Stimulated activated CD4-positive, alpha-beta T cell treated with anti-CD3 and anti-CD28 coated beads, TNF-alpha, amount 100 ng/mL, for 1 hour (primary cell): ENCODE results near the gene GPR65.
"Not testable (repeated sequence)": the region's sequence is repeated elsewhere in the genome, so short reads cannot be mapped to it uniquely, and the experiment has no call there.

Experiments used
- DNase-seq, 3 donors: peaks; one replicate each; pipeline ENCODE4 v3.0.0-alpha.2; 2020; ENCODE audit warnings: low read depth in 3 of 3, low spot score in 1 of 3

The GPR65 gene

DNA sequence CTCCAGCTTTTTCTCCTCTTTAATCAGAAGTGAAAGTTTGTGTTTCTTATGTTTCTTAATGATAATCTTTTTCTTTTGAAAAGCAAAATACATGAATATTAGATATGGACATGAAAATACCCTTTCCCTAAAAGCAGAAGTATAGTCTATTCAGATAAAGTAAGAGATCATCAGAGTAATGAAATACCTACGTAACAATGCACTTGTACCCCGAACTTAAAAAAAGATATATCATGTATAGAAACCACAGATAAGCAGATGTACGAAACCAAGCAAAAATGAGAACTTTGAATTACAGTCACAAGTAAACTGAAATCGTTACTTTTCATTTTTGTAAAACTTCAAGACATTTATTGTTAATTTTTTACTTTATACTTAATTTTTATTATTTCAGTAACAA is 1.5 kb upstream of the GPR65 start:
- no peak for DNase-seq

GRCh38 chr14:88004506-88005036 is 364 bp upstream of the GPR65 start:
- no peak for DNase-seq

DNA sequence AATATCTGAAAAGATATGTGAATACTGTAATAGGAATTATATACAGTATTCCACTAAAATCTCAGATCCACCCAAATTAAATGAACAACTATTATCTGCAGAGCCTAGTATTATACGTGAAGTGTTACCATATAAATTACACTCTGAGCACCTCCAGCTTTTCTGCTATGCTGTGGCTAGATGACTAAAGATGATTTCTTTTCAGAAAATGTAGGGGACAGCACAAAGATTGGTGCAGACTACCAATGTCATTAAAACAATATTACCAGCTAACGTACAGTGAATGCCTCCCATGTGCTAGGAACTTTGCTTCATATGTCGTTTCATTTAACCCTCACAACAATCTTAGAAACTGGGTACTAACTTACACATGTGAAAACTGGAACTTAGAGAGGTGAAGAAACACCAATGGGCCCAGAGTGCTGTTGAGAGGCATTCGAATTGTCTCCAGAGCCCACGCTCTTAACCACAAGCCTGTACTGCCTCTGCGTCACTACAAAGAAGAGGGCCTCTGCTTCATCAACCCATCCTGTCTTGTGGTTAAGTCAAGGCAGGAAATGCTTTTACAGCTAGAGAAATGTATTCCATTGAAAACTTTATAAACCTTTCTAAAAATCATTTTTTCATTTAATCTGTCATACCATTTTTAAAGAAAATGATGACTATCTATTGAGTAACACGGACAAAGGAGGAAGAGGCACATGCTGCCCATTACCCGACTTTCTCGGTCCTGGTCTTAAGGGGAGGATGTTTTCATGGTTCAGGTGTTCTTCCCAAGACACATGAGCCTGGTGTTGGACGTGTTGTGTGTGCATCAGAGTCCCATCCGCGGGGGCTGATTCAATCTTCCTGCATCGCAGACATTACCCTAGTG is 1.3 kb downstream of the GPR65 start:
- DNase-seq, result peak; percentile 18 to 38 (median 28)

- no peak for DNase-seq
These were observed 2.7 kb downstream of the GPR65 start for GRCh38 chr14:88007608-88008007.

DNA sequence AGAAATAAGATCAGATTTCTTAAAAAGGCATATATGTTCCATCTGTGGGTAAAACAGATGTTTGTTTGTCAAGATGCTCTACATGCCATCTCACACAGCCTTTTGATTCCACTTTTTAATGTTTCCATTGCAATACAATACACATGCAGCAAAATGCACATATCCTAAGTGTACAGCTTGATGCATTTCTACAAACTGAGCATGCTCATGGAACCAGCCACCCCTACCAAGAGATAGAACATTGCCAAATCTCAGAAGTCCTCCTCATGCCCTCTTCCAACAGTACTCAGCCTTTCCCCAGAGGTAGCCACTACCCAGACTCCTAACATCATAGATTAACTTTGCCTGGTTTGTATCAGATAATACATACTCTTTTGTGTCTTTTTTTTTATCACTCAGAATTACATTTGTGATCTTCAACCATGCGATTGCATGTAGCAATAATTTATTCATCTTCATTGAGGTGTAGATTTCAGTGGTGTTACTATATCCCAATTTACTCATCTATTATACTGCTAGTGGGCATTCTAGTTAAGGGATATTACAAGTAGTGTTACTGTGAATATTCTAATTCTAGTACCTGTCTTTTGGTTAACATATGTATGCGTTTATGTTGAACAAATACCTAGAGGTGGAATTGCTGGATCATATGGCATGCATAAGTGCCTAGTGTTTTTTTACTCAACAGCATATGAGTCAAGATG is 3.3 kb downstream of the GPR65 start:
- DNase-seq, result no peak

DNA sequence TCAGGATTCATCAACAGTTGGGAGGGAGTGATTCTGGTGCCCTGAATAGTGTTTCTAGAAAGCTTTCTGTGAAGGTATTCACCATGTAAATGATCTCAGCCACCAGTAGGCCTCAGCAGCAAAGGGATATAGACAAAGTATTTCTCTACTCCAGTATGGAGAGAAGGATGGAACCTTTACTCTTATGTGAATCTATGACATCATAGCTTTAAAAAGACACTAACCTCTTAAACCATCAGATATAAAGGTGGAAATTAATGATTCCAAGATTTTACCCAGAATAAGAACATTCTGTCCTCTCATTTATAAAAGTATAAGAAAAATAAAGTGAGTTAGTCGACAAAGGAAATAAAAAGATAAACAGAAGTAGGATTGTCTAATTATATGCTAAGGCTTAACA is 4.6 kb downstream of the GPR65 start:
- DNase-seq, result no peak

- DNase-seq, result no peak
These were observed 5.4 kb downstream of the GPR65 start for GRCh38 chr14:88010331-88010730.

- DNase-seq, result no peak
These were observed 7.6 kb downstream of the GPR65 start for GRCh38 chr14:88012495-88012894.

DNA sequence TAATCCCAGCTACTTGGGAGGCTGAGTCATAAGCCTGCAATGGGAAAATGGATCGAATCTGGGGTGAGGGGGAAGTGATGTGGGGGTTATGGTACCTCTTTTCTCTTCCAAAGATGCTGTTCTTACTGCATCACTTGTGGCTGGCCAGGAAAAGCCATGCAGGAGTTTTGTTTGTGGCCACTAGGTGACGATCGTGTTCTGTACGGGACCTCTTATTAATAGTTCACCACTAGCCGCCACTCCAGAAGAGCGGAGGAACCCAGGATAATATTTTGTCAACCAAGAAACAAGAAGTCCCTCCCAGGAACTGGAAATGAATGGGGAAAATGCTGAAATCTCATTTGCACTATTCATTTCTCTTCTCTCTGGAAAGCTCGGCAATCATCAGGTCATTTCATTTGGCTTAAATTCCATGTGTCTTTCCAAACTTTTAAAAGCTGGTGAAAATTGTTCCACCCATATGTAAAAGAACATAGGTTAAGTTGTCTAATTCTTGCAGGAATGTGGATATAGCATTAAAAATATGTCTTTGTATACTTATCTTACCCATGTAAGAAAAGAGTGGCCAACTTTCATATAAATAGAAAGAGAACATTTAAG is 8.9 kb downstream of the GPR65 start:
- no peak for DNase-seq

GRCh38 chr14:88016768-88017167 is 11.8 kb downstream of the GPR65 start:
- no peak for DNase-seq

DNA sequence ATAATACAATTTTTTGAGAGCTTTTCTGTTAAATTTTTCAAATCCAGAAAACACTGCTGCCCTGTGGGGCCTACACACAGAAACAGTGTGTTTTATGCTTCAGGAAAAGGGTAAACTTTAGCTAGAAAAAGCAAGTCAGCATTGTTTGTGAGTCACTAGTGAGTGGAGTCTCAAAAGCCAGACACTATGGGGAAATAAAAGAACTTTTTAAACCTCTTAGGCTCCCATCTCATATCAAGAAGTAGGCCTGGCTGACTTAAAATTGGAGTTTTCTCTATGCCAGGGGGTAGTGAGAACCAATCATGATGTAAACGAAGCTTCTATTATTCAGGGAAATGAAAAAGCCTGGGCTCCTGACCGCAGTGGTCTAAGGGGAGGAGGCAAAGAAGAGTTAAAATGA is 12.6 kb downstream of the GPR65 start:
- DNase-seq, result no peak

DNA sequence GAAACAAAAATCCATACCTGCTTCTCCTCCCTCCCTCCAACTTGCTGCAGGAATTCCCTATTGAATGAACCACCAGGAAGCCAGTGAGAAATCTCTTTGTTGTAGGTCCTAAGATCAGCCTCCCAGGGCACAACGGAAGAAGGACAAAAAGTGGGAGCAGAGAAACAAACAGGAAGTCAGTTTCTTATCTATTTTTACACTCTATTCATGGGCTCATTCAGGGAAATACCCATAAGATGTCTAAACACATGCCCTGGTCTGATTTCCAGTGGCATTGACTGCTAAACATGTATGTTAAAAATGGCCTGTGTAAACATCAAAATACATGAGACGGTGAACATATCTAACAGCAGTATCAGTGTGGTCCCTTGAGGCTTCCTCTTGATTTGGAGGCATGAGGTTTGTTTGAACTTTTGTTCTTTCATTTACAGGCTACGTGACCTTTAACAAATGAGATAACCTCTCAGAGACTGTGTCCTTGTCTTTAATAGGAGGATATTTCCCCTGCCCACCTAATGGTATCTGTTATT is 18.8 kb downstream of the GPR65 start:
- DNase-seq, result no peak

GRCh38 chr14:88024252-88025086 is 19.5 kb downstream of the GPR65 start:
- not testable (repeated sequence) for DNase-seq

- DNase-seq, result no peak
These were observed 20.4 kb downstream of the GPR65 start for GRCh38 chr14:88025313-88025712.

DNA sequence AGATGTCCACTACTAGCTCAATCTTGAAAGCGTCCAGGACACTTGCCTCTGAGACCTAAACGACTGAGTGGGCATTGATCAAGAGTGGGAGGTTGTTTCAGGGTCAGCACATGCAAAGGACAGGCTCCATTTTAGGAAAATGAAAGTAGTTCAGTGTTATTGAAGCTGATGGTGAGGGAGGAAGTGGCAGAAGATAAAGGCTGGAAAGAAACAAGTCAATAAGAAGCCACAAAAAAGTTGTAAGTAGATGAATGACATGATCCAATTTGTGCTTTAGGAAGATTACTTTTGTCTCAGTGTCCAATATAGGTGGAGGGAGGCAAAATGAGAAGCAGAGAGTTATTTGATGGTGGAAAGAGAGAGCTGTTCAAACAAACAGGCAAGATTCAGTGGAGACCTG is 22.0 kb downstream of the GPR65 start:
- no peak for DNase-seq

DNA sequence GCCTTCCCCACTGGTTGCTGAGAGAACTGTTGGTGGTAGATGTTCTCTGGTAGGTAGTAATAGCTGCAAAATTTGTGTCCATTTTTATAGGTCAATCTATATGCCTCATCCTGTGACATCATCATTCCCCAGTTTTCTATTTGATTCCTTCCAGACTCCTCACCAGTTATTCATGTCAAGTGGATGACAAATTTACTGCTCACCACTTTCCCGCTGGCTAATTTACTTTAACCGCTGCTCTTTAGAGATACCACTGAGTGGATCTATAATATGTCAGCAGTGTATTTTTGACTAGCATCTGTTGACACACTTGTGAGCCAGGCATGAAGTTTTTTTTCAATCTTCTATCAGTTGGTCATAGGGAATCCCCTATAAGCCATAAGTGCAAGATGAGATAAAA is 24.6 kb downstream of the GPR65 start:
- no peak for DNase-seq

- no peak for DNase-seq
These were observed 25.1 kb downstream of the GPR65 start for GRCh38 chr14:88030079-88030478.

GRCh38 chr14:88030892-88031291 is 26.0 kb downstream of the GPR65 start:
- no peak for DNase-seq

- no peak for DNase-seq
These were observed 27.4 kb downstream of the GPR65 start for GRCh38 chr14:88032373-88032772.

GRCh38 chr14:88034076-88034475 is 29.1 kb downstream of the GPR65 start:
- no peak for DNase-seq

DNA sequence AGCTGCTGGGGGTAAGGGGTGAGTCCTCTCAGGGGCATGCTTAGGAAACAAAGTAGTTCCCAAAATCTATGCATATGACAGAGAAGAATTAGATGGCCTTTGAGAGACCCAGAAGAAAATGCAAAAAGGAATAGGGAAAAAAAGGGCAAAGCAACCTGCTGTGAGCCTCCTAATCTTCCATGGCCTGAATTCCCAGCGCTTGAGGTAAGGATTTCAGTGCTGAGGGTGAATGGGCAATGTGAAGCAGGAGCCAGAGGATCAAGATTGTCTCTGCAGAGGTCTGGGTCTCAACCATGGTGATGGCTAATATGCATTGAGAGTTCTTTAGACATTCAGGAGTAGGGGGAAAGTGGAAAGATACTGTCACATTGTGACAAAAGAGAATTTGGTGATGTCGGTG is 31.5 kb downstream of the GPR65 start:
- DNase-seq, result no peak
